Diencephalon (tissue), 1 donor: ENCODE measurements around the gene ERN1. TPM values are rescaled to one million over a fixed set of nuclear protein-coding genes. Genes with fewer than 3 reads are reported as not detected.

Experiments used
- small RNA-seq: library from RNA; depleted of rRNA; stranded (forward); fragments of <200 nt; gene quantifications from one replicate; pipeline ENCODE3, GENCODE V24; 2014
- total RNA-seq: library from RNA; depleted of rRNA; stranded (reverse); fragments of >200 nt; gene quantifications from one replicate; pipeline ENCODE4 v1.2.3, GENCODE V29; 2014

ERN1 gene
- 4.2 TPM for total RNA-seq

GRCh38 chr17:64129765-64130558 is at the start of gene ERN1:
Gene ERN1 (minus strand): TSS chr17:64130144. CDS start chr17:64130029, 115 bp downstream.

GRCh38 chr17:64020056-64020766 is 109.7 kb downstream of the ERN1 start, which contains the start of gene ICAM2:
Gene ICAM2 (minus strand): TSS chr17:64020633. CDS start chr17:64006691, 13,942 bp downstream.

GRCh38 chr17:63998050-63998720 is 131.8 kb downstream of the ERN1 start, which contains the start of gene PRR29:
Gene PRR29 (plus strand): TSS chr17:63998351. CDS start chr17:63998365, 14 bp downstream.

Small RNA genes lying within 50 kb of the gene (small RNA-seq; reads per million reads assigned to genes)
- 41,847 reads per million, percentile 100 among the genes with 10 or more reads in this experiment for gene SNORD104

Other genes with a start within 250 kb of the ERN1 start
- not detected for gene GH2, start 248.2 kb downstream of the ERN1 start, total RNA-seq
- not detected for gene CSH1, start 233.6 kb downstream of the ERN1 start, total RNA-seq
- not detected for gene CSHL1, start 218.9 kb downstream of the ERN1 start, total RNA-seq
- not detected for gene GH1, start 211.3 kb downstream of the ERN1 start, total RNA-seq
- 0.92 TPM for gene CD79B, start 197.8 kb downstream of the ERN1 start, total RNA-seq
- gene SCN4A, start 157.2 kb downstream of the ERN1 start, total RNA-seq, result 0.92 TPM
- 6.9 TPM for gene PRR29, start 131.8 kb downstream of the ERN1 start, total RNA-seq
- gene ICAM2, start 109.5 kb downstream of the ERN1 start, total RNA-seq, result 8.8 TPM
- gene TEX2, start 133.1 kb upstream of the ERN1 start, total RNA-seq, result 42.7 TPM